Raji (cell line): ENCODE measurements around the gene FAM53B.

Experiments
- POLR2A ChIP-seq: IDR thresholded peaks from 2 replicates; pipeline ENCODE4 v1.6.1; 2011; ENCODE audit warnings: low read depth, low read length, control low read depth; ENCODE audit not compliant: insufficient read depth

FAM53B gene

DNA sequence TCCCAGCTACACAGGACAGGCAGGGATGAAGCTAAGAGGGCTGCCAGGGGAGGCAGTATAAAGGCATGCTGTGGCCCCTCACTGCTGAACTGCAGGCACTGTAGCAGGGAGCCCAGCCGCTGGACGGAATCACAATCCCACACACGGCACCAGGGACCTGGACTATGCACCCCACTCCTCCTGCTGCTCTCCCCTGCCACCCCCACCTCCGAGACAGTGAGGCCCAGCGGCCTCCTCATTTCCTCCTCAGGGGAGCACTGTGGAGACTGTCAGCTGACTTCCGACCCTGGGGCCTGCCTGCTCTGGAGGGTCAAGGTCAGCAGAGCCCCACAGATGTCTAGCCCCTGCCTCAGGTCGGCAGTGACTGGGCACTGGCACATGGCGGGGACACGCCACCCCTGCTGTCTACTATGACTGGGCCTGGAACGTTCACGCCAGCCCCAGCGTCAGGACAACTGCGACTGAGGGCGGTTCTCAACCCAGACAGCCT lies 92.7 kb downstream of the FAM53B start:
- TF ChIP-seq POLR2A = no peak

DNA sequence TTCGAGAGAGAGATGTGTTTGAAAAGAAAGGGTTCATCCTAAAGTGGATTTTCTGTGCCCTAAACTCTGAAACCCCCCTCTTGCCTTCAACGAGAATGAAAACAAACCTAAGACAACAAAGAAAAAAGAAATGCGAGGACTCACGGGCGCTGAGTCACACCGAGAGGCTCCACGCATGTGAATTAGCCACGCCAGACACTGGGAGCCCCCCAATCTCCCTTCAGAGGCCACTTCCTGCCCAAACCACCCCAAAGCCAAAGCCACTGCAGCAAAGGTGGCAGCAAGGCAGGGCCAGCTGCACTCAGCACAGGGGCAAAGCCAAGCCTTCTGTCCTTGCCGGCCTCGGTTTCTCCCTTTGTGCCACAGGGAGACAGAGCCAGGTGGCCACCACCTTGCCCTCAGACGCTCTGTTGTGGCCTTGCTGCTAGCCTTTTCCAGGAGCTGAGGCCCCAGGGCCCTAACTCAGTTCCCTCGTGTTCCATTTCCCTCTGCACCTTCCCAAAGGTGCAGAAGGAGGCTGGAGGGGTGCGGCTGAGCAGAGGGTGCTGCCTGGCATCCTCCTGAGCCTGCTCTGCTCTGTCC lies 93.3 kb downstream of the FAM53B start:
- TF ChIP-seq POLR2A = no peak

DNA sequence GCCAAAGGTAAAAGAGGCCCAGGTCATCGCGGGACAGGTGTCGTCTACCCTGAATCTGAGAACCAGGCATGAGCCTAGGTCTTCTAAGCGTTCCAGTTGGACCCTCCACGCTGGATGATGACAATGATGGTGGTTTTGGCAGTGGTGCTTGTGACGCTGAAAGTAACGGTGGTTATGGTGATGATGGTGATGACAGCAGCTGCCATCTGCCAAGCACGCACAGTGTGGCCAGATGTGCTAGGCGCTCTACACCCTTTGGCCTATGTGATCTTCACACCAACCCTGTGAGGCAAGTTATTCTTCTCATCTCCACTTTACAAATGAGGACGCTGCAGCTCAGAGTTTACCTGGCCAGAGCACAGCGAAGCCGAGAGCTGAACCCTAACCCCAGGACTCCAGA lies 93.9 kb downstream of the FAM53B start:
- TF ChIP-seq POLR2A = no peak

DNA sequence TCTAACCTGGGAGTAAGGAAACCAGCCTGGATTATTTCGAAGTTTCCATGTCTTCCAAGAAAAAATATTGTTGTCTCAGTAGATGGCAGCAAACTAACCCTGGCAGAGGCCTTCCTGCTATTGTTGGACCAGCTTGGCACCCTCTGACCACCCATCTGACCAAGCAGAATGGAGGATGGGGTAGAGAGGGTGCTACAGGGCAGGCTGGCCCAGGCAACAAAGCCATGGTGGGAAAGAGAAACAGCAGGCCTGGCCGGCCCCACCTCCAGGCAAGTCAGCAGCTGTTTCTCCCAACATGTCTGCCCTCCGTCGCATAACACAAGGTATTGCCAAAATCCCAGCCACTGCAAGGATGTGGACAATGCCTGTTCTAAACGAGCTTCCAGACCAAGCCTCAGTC lies 95.0 kb downstream of the FAM53B start:
- no peak for TF ChIP-seq POLR2A

DNA sequence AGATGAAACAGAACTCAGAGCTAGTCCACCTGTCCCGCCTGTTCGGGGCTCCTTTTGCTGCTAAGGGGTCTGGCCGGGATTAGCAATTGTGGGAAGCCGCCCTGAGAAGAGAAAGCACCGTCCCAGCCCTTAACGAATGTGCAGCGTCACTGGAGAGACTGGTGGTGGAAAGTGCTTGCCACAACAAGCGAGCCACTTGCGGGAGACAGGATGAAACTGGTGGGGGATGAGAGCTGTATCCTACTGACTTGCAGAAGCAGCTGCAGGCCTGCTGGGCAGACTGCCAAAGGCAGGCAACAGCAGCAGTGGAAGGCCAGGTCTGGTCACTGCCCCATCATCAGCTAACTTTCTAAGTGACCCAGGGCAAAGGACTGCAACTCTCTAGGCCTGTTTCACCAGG lies 95.4 kb downstream of the FAM53B start:
- no peak for TF ChIP-seq POLR2A

DNA sequence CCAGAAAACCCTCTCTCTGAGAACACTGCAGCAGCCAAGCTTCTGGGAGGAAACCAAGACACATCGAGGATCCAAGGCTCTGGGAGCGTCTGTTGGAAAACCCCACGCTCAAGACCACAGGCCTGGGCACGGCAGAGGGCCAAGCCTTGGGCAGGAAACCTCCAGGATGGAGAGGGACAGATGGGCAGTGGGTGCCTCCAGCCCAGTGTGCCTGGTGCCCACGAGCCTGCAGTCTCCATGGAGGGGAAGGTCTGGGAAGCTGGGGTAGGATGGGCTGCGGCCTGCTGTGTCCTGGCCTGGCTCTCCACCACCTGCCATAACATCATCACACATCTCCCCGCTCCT lies 96.1 kb downstream of the FAM53B start:
- TF ChIP-seq POLR2A = no peak

DNA sequence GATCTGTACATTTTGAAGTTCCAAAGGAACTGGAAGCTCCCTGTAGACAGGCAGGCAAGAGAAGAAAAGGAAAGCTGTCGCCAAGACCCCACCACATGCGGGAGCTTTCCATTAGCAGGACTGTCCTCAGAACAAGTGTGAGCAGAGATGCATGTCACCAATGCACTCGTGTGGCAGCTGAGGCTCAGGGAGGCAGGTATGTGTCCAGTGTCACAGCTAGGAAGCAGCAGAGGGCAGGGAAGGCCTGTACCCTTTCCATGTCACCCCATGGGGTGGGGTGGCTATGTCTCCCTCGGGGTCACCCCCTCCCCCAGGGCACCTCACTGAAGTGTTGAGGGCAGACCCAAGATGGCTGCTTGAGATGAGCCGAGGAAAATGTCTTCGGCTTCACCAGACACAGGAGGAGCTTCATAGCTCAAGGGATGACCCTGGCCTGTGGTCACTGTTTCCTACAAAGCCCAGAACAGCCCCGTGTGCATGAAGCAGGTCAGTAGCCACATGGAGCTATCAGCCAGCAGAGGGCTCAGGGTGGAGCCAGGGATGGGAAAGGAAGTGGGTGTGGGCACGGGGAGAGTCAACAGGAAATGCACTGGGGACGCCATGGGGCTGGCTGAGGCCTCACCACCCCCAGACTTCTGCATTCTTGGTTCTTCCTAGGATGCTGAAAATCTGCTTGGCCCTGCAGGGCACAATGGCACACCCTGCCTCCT lies 96.6 kb downstream of the FAM53B start:
- no peak for TF ChIP-seq POLR2A

DNA sequence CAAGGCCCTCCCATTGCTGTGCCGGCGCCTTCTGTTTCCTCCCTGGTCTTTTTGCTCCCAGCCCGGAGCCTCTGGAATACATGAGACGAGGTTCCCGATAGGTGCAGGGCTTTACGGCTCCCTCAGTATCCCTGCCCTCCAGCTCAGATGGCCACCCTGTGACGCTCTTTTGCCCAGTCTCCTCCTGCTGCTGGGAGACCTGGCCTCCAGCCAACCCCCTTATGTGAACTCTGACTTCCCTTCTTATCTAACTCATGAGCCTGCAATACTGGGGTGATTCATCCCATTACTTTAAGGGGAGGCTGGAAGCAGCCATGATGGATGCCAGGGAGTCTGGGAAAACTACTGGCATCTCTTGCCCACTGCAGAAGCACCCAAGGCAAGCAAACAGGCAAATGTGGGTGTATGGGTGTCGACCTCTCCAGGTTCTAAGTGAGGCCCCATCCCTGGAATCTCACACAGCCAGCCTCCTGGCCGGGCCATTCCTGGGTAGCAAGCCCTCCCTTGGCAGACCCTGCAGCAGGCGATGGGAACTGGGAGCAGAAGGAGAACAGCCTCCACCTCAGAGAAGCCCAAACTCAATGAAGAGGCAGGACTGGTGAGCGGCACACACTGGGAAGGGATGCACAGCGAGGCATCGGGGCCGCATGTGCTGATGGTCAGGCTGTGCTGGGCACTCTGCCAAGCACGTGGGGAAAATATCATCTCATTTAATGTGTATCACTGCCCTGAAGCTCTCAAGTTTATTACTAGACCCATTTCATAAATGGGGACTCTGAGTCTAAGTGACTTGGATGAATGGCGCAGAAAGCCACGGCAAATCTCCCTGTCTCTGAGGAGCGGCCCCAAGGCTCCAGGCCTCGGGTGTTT lies 97.5 kb downstream of the FAM53B start:
- TF ChIP-seq POLR2A = no peak

DNA sequence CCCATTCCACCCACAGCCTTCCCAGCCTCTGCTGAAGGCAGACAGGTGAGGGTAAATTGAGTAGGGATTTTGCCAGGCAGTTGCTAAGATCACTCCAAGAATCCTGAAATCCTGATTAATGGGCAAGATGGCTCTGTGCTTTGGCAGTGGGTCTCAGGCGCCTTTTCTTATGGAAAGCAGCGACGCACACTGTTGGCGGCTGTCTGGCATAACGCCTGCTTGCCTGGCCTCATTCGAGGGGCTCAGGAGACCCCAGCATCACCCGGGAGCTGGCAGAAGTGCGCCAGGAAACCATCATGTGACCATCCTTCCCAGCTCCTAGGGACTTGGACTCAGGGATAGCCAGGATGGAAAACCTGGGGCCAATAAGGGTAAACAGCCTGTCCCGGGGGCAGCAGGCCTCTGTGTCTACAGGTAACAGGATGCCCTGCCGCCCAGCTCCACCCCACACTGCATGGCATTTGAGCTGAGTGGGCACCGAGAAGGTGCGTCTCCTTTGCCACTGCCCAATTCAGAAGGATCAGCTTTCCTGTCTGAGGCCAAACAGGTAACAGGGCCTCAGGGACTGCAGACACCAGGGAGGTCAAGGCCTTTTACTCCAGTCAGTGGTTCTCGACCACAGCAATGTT lies 98.6 kb downstream of the FAM53B start:
- TF ChIP-seq POLR2A = no peak

DNA sequence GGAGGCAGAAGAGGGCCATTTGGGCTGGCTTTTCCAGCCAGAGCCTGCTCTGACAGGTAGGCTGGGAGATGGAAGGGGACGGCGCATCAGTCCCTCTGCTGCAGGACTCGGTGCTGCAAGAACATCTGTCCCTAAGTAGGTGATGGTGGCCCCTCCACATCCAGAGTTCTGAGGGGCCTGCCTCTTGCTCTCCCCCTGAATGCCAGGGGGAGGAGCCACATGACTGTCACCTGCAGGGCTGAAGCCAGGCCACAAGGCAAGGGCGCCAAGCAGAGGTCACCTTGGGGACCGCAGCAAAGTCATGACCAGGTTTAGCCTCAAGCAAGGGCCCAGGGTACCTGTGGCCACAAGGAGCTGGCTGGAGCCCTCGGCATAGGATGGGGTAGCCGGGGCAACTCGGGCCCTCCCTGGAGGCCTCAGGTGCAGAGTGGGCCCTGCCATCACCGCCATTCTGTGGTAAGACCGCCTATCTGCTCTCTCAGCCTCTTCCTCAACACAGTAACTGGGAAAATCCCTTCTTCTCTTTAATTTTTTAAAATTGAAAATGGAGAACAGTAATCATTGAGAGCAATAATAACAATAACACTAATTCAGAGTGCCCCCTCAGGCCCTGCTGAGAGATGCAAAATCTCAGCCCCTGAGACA lies 99.3 kb downstream of the FAM53B start:
- no peak for TF ChIP-seq POLR2A

DNA sequence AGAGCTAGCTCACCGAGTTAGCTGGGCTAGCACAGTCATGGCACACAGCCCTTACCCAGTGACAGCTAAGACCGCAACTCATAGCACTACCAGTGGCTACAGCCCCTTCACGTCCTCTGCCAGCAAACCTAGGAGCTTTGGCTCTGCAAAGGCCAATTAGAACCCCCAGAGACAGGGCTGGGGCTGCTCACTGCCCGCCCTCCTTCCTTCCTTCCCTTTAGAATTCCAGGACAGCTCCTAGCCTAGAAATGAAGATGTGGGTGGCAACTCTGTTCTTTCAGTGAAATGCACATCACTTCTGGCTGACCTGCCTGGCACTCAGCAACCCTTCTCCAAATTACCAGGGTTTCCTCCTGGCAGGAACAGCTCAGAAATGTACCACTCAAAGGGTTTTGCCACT lies 99.9 kb downstream of the FAM53B start:
- no peak for TF ChIP-seq POLR2A

DNA sequence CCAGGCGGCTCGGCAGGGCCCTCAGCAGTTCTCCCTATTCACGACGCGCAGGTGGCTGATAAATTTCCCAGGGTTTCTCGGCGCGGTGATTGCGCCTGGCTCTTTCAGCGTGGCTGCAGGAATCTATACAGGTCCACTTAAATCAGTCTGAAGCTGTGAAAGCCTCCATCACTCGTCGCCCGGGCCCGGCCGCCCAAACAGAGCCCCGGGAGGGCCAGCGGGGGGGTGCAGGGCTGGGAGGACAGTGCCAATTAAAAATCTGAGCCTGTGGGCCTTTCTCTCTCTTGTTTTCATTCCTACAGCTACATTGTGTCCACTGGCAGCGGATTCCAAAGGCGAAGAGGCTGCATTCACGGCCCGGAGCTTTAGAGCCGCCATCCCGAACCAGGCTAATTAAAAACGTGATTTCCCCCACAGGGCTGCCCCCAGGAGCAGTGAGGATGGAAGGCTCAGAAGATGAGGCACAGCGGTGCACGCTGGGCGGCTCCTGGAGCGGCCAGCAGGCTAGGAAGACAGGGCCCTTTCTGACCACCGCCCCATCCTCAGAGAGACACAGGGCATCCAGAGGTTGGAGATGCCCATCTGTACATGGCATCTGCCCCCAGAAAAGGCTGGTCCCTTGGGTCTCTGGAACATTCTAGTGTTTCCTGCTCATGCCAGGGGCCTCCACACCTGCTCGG lies 100.7 kb downstream of the FAM53B start:
- no peak for TF ChIP-seq POLR2A

DNA sequence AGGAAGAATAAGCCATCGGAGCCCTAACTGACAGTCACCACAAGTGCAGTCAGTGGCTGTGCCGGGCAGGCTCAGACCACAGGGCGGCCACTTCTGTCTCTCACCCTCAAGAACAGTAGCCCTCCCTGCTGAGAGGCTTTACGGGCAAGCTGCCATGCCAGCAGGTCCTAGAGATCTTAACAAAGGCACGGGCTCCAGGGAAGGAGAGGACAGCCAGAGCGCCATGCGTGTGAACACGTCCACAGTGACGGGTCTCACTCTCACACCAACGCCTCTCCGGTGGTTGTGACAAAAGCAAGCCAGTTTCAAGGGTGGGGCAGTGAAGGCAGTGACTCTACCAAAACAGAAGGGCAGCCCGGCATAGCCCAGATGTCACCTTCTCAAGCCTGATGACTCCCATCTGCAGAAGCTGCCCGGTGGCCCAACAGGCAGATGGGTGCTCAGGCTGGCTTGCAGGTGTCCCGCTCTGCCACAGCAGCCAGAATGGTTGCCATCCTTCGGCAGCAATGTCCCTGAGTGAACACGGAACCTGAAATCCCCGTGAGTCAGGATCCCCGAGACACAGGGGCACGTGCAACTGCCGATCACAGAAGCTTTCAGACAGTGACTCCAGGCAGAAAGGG lies 102.0 kb downstream of the FAM53B start:
- TF ChIP-seq POLR2A = no peak

DNA sequence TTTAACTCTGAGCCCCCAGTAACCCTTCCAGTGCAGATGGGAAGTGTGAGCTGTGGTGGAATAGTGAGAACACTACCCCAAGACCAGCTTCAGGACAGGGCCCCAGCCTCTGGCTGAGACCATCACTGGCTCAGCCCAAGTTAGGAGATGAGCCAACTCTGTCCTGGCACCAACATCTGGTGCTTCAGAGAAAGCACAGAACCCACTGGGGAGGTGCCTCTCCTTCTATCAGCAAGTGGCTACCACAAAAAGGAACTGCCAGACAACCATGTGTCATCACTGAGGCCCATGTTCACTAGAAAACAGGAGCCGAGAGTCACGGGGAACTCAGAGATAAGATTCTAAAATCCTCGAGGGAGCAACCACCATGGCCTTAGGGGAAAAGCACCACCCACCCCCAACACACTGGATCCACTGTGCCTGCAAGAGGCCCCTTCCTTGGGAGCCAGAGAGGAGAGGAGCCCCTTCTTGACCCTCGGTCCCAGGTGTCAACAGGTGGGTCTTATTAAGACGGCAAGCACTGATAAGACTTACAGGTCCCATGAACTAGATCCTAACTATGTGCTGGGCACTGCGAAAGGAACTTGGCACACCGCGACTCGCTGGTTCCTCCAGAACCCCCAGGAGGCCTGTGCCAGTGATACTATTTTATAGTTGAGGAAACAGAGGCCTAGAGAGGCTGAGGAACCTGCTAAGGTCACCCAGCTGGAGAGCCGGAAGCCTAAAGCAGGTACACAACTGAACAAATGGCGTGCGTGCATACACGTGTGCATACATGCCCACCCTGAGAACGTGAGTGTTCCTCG lies 102.7 kb downstream of the FAM53B start:
- TF ChIP-seq POLR2A = no peak
